ENCODE measurements around the gene SLC29A2. TPM values are rescaled to one million over a fixed set of nuclear protein-coding genes. Genes with fewer than 3 reads are reported as not detected.

Gene SLC29A2
- total RNA-seq, 1 experiment from 2014 or later: 39.7 TPM

- TF ChIP-seq EGR1 (IDR thresholded peaks at IDR 0.05; ENCODE audit: low read depth): 0 out of 2 replicates have a peak, but pooled peaks have one; percentile 24
- TF ChIP-seq ATF3 (IDR thresholded peaks at IDR 0.05): no peak
- ChIA-PET POLR2A (no interaction called here), RAD21 (ENCODE audit: low non-redundant PET in 1 of 2, low total read pairs in 2 of 2, uncharacterized antibody in 2 of 2, unreplicated experiment in 2 of 2) (no interaction called here), CTCF (interaction anchor here (1.2 to 1.9 kb wide), 2 partner anchors 261 to 279 kb away, joined by 3 to 15 read pairs; partner anchors contain the start of gene RBM4B)
- intact Hi-C loops (cut with micrococcal nuclease): no loop called here
- no peak overlapping the region for H3K4me2 ChIP-seq (ENCODE audit: low read length)
- DNase-seq (ENCODE audit: low read depth, low spot score): no peak
- H3K79me2 ChIP-seq (ENCODE audit: insufficient read depth, low read length): no peaks in the 10 kb centered on the region
- BruUV-seq (replicated peaks): no TSS peak
- no peaks in the 10 kb centered on the region for H3K36me3 ChIP-seq (ENCODE audit: control insufficient read depth in 1 of 2, insufficient read depth in 2 of 2, low read length in 2 of 2)
- H3K4me1 ChIP-seq (ENCODE audit: control insufficient read depth in 1 of 2, insufficient read depth in 2 of 2, low read length in 2 of 2): peaks cover 12 to 17% of the 10 kb centered on the region in 2 experiments
- no peak overlapping the region for H2AFZ ChIP-seq (ENCODE audit: low read depth, low read length, poor library complexity, severe bottlenecking)
- no peak overlapping the region for H3K4me3 ChIP-seq (replicated peaks in 1 of 2; ENCODE audit: low read depth in 1 of 2, low read length in 2 of 2)
- no peak overlapping the region for H3K9ac ChIP-seq (ENCODE audit: low read length)
- H3K27ac ChIP-seq (ENCODE audit: low read depth, low read length): no peak overlapping the region
- ATAC-seq: no peak
- no peaks in the 10 kb centered on the region for H3K9me2 ChIP-seq (ENCODE audit: insufficient read depth)
- H3K9me3 ChIP-seq (ENCODE audit: control insufficient read depth in 1 of 2, insufficient read depth in 1 of 2, low read depth in 1 of 2, low read length in 2 of 2): no peaks in the 10 kb centered on the region
- no peaks in the 10 kb centered on the region for H4K20me1 ChIP-seq (ENCODE audit: insufficient read depth)
- peaks cover 38% of the 10 kb centered on the region for H3K27me3 ChIP-seq (ENCODE audit: insufficient read depth, low read length)
These were observed 45.4 kb upstream of the SLC29A2 start for GRCh38 chr11:66417000-66417399.

DNA sequence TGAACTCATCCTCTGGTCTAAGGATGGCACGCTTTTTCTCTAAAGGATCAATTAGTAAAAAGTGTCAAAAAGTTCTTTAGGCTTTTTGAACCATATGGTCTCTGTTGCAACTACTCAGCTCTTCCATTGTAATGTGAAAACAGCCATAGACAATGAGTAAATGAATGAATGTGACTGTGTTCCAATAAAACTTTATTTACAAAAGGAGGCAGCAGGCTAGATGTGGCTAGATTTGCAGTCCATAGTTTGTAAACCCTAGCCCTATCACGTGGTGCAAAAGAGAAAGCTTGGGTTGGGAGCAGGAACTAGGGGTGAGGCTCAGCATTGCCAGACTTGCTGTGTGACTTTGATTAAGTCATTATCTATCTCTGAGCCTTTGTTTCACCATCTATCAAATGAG is 43.9 kb upstream of the SLC29A2 start:
- Histone ChIP-seq H4K20me1 (ENCODE audit: insufficient read depth) (no peaks in the 10 kb centered on the region), H3K4me3 (replicated peaks in 1 of 2; ENCODE audit: low read depth in 1 of 2, low read length in 2 of 2) (no peak overlapping the region), H3K9ac (ENCODE audit: low read length) (no peak overlapping the region), H3K36me3 (ENCODE audit: control insufficient read depth in 1 of 2, insufficient read depth in 2 of 2, low read length in 2 of 2) (no peaks in the 10 kb centered on the region), H3K27me3 (ENCODE audit: insufficient read depth, low read length) (peaks cover 43% of the 10 kb centered on the region), H3K4me1 (ENCODE audit: control insufficient read depth in 1 of 2, insufficient read depth in 2 of 2, low read length in 2 of 2) (peaks cover 12 to 17% of the 10 kb centered on the region in 2 experiments), H3K9me2 (ENCODE audit: insufficient read depth) (no peaks in the 10 kb centered on the region), H3K4me2 (ENCODE audit: low read length) (no peak overlapping the region), H3K9me3 (ENCODE audit: control insufficient read depth in 1 of 2, insufficient read depth in 1 of 2, low read depth in 1 of 2, low read length in 2 of 2) (no peaks in the 10 kb centered on the region), H3K27ac (ENCODE audit: low read depth, low read length) (no peak overlapping the region), H3K79me2 (ENCODE audit: insufficient read depth, low read length) (no peaks in the 10 kb centered on the region), H2AFZ (ENCODE audit: low read depth, low read length, poor library complexity, severe bottlenecking) (no peak overlapping the region)
- TF ChIP-seq CBX3 (IDR thresholded peaks at IDR 0.05; ENCODE audit: low read depth) (no peak), ELF1 (IDR thresholded peaks at IDR 0.05; ENCODE audit: borderline replicate concordance, low read depth) (no peak), SIN3A (IDR thresholded peaks at IDR 0.05; ENCODE audit: low read depth) (no peak), EZH2 (IDR thresholded peaks at IDR 0.05) (no peak), TCF7L2 (IDR thresholded peaks at IDR 0.05; ENCODE audit: borderline replicate concordance, extremely low read depth, insufficient read depth, insufficient read length) (no peak), POLR2AphosphoS5 (IDR thresholded peaks at IDR 0.05; ENCODE audit: low read depth, low read length) (no peak), ZNF274 (IDR thresholded peaks at IDR 0.05; ENCODE audit: low read depth, low read length) (no peak), POLR2A (IDR thresholded peaks at IDR 0.05; ENCODE audit: borderline replicate concordance, extremely low read depth, insufficient read depth, insufficient read length) (no peak), YY1 (IDR thresholded peaks at IDR 0.05; ENCODE audit: extremely low read depth, insufficient replicate concordance, low read depth, low read length) (no peak), ATF3 (IDR thresholded peaks at IDR 0.05) (no peak)
- TF ChIP-seq, protein P1, sequence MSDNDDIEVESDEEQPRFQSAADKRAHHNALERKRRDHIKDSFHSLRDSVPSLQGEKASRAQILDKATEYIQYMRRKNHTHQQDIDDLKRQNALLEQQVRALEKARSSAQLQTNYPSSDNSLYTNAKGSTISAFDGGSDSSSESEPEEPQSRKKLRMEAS (IDR thresholded peaks at IDR 0.05): no peak
- no TSS peak for BruUV-seq (replicated peaks)
- ChIA-PET RAD21 (ENCODE audit: low non-redundant PET in 1 of 2, low total read pairs in 2 of 2, uncharacterized antibody in 2 of 2, unreplicated experiment in 2 of 2) (no interaction called here), CTCF (interaction anchor here (0.7 kb wide), 1 partner anchor 27 kb away, joined by 4 read pairs; no protein-coding TSS in a partner anchor), POLR2A (no interaction called here)
- DNase-seq (ENCODE audit: low read depth, low spot score): no peak
- no peak for ATAC-seq
- intact Hi-C loops (cut with micrococcal nuclease): no loop called here

Measured in HCT116 (cell line).